Type B pancreatic cell (in vitro differentiated cells): ENCODE measurements around the gene SLC38A1. TPM values are rescaled to one million over a fixed set of nuclear protein-coding genes. Genes with fewer than 3 reads are reported as not detected.

Experiments used
- DNase-seq: peaks from one replicate; pipeline ENCODE4 v3.0.0; 2021; ENCODE audit warnings: mixed read lengths; ENCODE audit not compliant: unreplicated experiment; ENCODE audit errors: extremely low spot score
- H3K27ac Mint-ChIP-seq: 2 replicates; pipeline ENCODE4 v1.8.0; 2021; ENCODE audit warnings: mild to moderate bottlenecking, mixed read lengths
- H3K27me3 Mint-ChIP-seq: 2 replicates; pipeline ENCODE4 v1.8.0; 2021; ENCODE audit warnings: mixed read lengths
- H3K36me3 Mint-ChIP-seq: 2 replicates; pipeline ENCODE4 v1.8.0; 2021; ENCODE audit warnings: mixed read lengths
- H3K4me1 Mint-ChIP-seq: one replicate; pipeline ENCODE4 v1.8.0; 2021; ENCODE audit warnings: mixed read lengths; ENCODE audit not compliant: unreplicated experiment
- H3K4me3 Mint-ChIP-seq: 2 replicates; pipeline ENCODE4 v1.8.0; 2021; ENCODE audit warnings: mild to moderate bottlenecking, mixed read lengths
- H3K9me3 Mint-ChIP-seq: 2 replicates; pipeline ENCODE4 v1.8.0; 2021; ENCODE audit warnings: mixed read lengths
- CTCF ChIP-seq: fragments of 200-600 bp; sonication (generic); conservative IDR thresholded peaks from 2 replicates; pipeline ENCODE4 v1.5.0; 2021; ENCODE audit warnings: antibody characterized with exemption, mild to moderate bottlenecking
- total RNA-seq: library from RNA; stranded (reverse); gene quantifications from 2 replicates; pipeline ENCODE4 v1.2.1, GENCODE V29; 2021; ENCODE audit warnings: low replicate concordance

SLC38A1 gene
- total RNA-seq, 1 donor from 2014 or later: 99.8 TPM

- DNase-seq: no peak
- peaks cover 5% of the 10 kb centered on the region for H3K4me1 Mint-ChIP-seq
- no peak for TF ChIP-seq CTCF
- H3K27me3 Mint-ChIP-seq: no peaks in the 10 kb centered on the region
- no peak overlapping the region for H3K27ac Mint-ChIP-seq
- no peaks in the 10 kb centered on the region for H3K9me3 Mint-ChIP-seq
- H3K36me3 Mint-ChIP-seq: peaks cover 15% of the 10 kb centered on the region
- no peak overlapping the region for H3K4me3 Mint-ChIP-seq
These were observed 85.7 kb downstream of the SLC38A1 start for GRCh38 chr12:46183112-46183511.

- no peak for DNase-seq
- H3K4me3 Mint-ChIP-seq: no peak overlapping the region
- H3K9me3 Mint-ChIP-seq: no peaks in the 10 kb centered on the region
- TF ChIP-seq CTCF: no peak
- no peaks in the 10 kb centered on the region for H3K27me3 Mint-ChIP-seq
- peaks cover 6% of the 10 kb centered on the region for H3K36me3 Mint-ChIP-seq
- H3K27ac Mint-ChIP-seq: no peak overlapping the region
- H3K4me1 Mint-ChIP-seq: peaks cover 5% of the 10 kb centered on the region
These were observed 87.4 kb downstream of the SLC38A1 start for GRCh38 chr12:46181465-46181864.

- peaks cover 5% of the 10 kb centered on the region for H3K4me1 Mint-ChIP-seq
- no peak overlapping the region for H3K4me3 Mint-ChIP-seq
- no peak for DNase-seq
- TF ChIP-seq CTCF: no peak
- no peaks in the 10 kb centered on the region for H3K9me3 Mint-ChIP-seq
- H3K36me3 Mint-ChIP-seq: peaks cover 3% of the 10 kb centered on the region
- no peak overlapping the region for H3K27ac Mint-ChIP-seq
- H3K27me3 Mint-ChIP-seq: no peaks in the 10 kb centered on the region
These were observed 89.0 kb downstream of the SLC38A1 start for GRCh38 chr12:46179693-46180452.

- H3K27me3 Mint-ChIP-seq: no peaks in the 10 kb centered on the region
- H3K27ac Mint-ChIP-seq: no peak overlapping the region
- peaks cover 5% of the 10 kb centered on the region for H3K4me1 Mint-ChIP-seq
- no peaks in the 10 kb centered on the region for H3K36me3 Mint-ChIP-seq
- no peaks in the 10 kb centered on the region for H3K9me3 Mint-ChIP-seq
- no peak overlapping the region for H3K4me3 Mint-ChIP-seq
- DNase-seq: no peak
- TF ChIP-seq CTCF: no peak
These were observed 90.8 kb downstream of the SLC38A1 start for GRCh38 chr12:46177837-46178608.

- Mint-ChIP-seq H3K4me3 (no peak overlapping the region), H3K27ac (no peak overlapping the region), H3K36me3 (no peaks in the 10 kb centered on the region), H3K27me3 (no peaks in the 10 kb centered on the region), H3K9me3 (no peaks in the 10 kb centered on the region), H3K4me1 (peaks cover 5% of the 10 kb centered on the region)
- DNase-seq: no peak
- TF ChIP-seq CTCF: no peak
These were observed 91.8 kb downstream of the SLC38A1 start for GRCh38 chr12:46177025-46177424.
